ENCODE data around the gene SOCS1.
A peak's percentile ranks its signal among the peaks of the same experiment; 100 is the strongest.

SOCS1 gene

DNA sequence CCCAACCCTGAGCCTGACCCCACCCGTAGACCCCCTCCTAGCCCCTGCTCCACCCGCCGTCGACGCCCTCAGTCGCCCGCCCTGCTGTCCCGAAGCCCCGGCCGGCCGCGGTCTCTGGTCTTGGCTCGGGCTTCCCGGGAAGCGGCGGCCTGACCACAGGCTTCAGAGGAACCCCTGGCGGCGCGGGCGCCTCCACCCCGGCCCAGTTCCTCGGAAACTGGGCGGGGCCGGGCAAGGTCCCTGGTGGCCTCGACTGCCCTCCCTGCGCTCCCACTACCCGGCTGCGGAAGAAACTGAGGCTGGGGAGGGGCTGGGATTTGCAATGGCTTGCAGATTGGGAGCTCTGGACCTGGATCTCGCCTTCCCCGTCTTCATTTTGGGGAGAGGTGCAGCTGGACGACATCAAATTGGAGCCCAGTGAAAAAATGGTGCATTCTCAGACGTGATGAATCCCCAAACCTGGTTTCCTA lies 692 bp upstream of the SOCS1 start:
- Histone ChIP-seq H3K9ac (ENCODE audit: low read length) (peak overlapping the region; percentile 95), H3K36me3 (replicated peaks; ENCODE audit: insufficient read depth, low read length) (no peaks in the 10 kb centered on the region), H3K79me2 (ENCODE audit: low read length) (peaks cover 4% of the 10 kb centered on the region), H3K27me3 (replicated peaks; ENCODE audit: insufficient read depth, low read length) (no peaks in the 10 kb centered on the region), H4K20me1 (ENCODE audit: insufficient read depth, low read length) (no peaks in the 10 kb centered on the region), H3K4me3 (ENCODE audit: low read length) (peak overlapping the region; percentile 87), H3K9me2 (replicated peaks; ENCODE audit: insufficient read depth, low read length) (no peaks in the 10 kb centered on the region), H3K4me2 (ENCODE audit: low read depth, low read length) (peak overlapping the region; percentile 99), H3F3A (ENCODE audit: insufficient read depth, low read length) (peaks cover 34% of the 10 kb centered on the region), H2AFZ (ENCODE audit: low read length) (peak overlapping the region; percentile 42), H3K4me1 (ENCODE audit: low read length) (peaks cover 22% of the 10 kb centered on the region), H3K27ac (ENCODE audit: low read length) (peak overlapping the region; percentile 90), H3K9me3 (replicated peaks; ENCODE audit: insufficient read depth, low read length) (no peaks in the 10 kb centered on the region)
- TF ChIP-seq, protein P1, sequence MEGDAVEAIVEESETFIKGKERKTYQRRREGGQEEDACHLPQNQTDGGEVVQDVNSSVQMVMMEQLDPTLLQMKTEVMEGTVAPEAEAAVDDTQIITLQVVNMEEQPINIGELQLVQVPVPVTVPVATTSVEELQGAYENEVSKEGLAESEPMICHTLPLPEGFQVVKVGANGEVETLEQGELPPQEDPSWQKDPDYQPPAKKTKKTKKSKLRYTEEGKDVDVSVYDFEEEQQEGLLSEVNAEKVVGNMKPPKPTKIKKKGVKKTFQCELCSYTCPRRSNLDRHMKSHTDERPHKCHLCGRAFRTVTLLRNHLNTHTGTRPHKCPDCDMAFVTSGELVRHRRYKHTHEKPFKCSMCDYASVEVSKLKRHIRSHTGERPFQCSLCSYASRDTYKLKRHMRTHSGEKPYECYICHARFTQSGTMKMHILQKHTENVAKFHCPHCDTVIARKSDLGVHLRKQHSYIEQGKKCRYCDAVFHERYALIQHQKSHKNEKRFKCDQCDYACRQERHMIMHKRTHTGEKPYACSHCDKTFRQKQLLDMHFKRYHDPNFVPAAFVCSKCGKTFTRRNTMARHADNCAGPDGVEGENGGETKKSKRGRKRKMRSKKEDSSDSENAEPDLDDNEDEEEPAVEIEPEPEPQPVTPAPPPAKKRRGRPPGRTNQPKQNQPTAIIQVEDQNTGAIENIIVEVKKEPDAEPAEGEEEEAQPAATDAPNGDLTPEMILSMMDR (IDR thresholded peaks at IDR 0.05; ENCODE audit: low read length) = no peak
- TF ChIP-seq EZH2 (optimal IDR thresholded peaks at IDR 0.05; ENCODE audit: low read depth, low read length) (no peak), EZH2phosphoT487 (IDR thresholded peaks at IDR 0.05; ENCODE audit: low read length) (no peak)
- DNase-seq = no peak

DNA sequence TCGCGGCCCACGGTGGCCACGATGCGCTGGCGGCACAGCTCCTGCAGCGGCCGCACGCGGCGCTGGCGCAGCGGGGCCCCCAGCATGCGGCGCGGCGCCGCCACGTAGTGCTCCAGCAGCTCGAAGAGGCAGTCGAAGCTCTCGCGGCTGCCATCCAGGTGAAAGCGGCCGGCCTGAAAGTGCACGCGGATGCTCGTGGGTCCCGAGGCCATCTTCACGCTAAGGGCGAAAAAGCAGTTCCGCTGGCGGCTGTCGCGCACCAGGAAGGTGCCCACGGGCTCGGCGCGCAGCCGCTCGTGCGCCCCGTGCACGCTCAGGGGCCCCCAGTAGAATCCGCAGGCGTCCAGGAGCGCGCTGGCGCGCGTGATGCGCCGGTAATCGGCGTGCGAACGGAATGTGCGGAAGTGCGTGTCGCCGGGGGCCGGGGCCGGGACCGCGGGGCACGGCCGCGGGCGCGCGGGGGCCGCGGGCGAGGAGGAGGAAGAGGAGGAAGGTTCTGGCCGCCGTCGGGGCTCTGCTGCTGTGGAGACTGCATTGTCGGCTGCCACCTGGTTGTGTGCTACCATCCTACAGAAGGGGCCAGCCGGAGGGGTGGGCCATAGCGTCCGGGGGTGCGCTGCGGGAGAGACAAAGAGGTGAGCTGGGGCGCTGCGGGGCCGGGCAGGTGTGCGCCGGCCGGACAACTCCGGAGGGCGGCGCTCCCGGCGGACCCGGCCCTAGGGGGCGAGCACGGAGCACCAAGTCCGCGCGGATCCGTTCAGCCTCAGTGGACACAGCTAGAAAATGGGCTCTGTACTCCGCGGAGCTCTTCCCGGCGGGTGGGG lies 879 bp downstream of the SOCS1 start:
- peak overlapping the region; percentile 36; the same call in 1 of the 2 replicates for H3K27ac ChIP-seq (ENCODE audit: low read length)
- H3K9me2 ChIP-seq (replicated peaks; ENCODE audit: insufficient read depth, low read length) = no peaks in the 10 kb centered on the region
- no peak overlapping the region for H2AFZ ChIP-seq (ENCODE audit: low read length)
- H3K4me3 ChIP-seq (ENCODE audit: low read length) = peak overlapping the region; percentile 79
- peaks cover 34% of the 10 kb centered on the region for H3F3A ChIP-seq (ENCODE audit: insufficient read depth, low read length)
- H3K9ac ChIP-seq (ENCODE audit: low read length) = peak overlapping the region; percentile 62; the same call in 1 of the 2 replicates
- peak overlapping the region; percentile 82 for H3K4me2 ChIP-seq (ENCODE audit: low read depth, low read length)
- H3K79me2 ChIP-seq (ENCODE audit: low read length) = peaks cover 4% of the 10 kb centered on the region
- peak; percentile 34 for DNase-seq
- H3K27me3 ChIP-seq (replicated peaks; ENCODE audit: insufficient read depth, low read length) = no peaks in the 10 kb centered on the region
- no peaks in the 10 kb centered on the region for H3K36me3 ChIP-seq (replicated peaks; ENCODE audit: insufficient read depth, low read length)
- no peaks in the 10 kb centered on the region for H4K20me1 ChIP-seq (ENCODE audit: insufficient read depth, low read length)
- no peaks in the 10 kb centered on the region for H3K9me3 ChIP-seq (replicated peaks; ENCODE audit: insufficient read depth, low read length)
- peaks cover 22% of the 10 kb centered on the region for H3K4me1 ChIP-seq (ENCODE audit: low read length)
- TF ChIP-seq, protein P1 (IDR thresholded peaks at IDR 0.05; ENCODE audit: low read length) = 0 out of 2 replicates have a peak, but pooled peaks have one; percentile 8
- no peak for TF ChIP-seq EZH2phosphoT487 (IDR thresholded peaks at IDR 0.05; ENCODE audit: low read length)
- TF ChIP-seq EZH2 (optimal IDR thresholded peaks at IDR 0.05; ENCODE audit: low read depth, low read length) = no peak

DNA sequence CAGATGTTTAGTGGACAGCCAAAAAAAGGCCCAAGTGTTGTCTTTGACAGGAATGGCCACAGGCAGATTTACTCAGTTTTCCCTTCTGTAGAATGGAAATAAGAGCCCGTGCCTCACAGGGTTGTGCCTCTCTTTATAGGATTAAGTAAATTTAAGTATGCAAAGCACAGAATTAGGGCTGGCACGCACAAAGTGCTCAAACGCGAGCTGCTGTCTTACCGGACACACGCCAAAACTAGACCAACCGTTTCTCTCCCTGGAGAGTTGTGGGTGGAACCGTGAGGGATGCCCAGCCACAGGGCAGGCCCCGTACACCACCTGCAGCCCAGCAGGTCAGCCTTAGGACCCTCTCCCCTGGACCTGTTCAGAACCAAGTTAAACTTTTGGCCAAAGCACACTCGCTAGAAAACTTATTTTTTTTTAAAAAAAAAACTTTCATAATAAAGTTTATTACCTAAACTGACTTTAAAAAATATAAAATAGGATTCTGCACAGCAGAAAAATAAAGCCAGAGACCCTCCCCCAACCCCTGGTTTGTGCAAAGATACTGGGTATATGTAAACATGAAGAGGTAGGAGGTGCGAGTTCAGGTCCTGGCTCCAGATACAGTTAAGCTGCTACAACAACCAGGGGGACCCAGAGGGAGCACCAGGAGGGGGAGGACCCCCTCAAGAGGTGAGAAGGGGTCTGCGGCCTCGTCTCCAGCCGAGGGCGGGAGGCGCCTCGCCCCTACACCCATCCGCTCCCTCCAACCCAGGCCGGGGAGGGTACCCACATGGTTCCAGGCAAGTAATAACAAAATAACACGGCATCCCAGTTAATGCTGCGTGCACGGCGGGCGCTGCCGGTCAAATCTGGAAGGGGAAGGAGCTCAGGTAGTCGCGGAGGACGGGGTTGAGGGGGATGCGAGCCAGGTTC lies 1.8 kb downstream of the SOCS1 start:
- Histone ChIP-seq H3K79me2 (ENCODE audit: low read length) (peaks cover 4% of the 10 kb centered on the region), H2AFZ (ENCODE audit: low read length) (no peak overlapping the region), H3K9me3 (replicated peaks; ENCODE audit: insufficient read depth, low read length) (no peaks in the 10 kb centered on the region), H3K9ac (ENCODE audit: low read length) (no peak overlapping the region), H3K9me2 (replicated peaks; ENCODE audit: insufficient read depth, low read length) (no peaks in the 10 kb centered on the region), H3K36me3 (replicated peaks; ENCODE audit: insufficient read depth, low read length) (no peaks in the 10 kb centered on the region), H3K27me3 (replicated peaks; ENCODE audit: insufficient read depth, low read length) (no peaks in the 10 kb centered on the region), H3K27ac (ENCODE audit: low read length) (no peak overlapping the region), H3K4me1 (ENCODE audit: low read length) (peaks cover 21% of the 10 kb centered on the region), H3F3A (ENCODE audit: insufficient read depth, low read length) (peaks cover 30% of the 10 kb centered on the region), H3K4me2 (ENCODE audit: low read depth, low read length) (peak overlapping the region; percentile 82; the same call in 1 of the 2 replicates), H4K20me1 (ENCODE audit: insufficient read depth, low read length) (no peaks in the 10 kb centered on the region), H3K4me3 (ENCODE audit: low read length) (peak overlapping the region; percentile 79; the same call in 1 of the 2 replicates)
- no peak for DNase-seq
- TF ChIP-seq, protein P1 (IDR thresholded peaks at IDR 0.05; ENCODE audit: low read length) = no peak
- TF ChIP-seq EZH2 (optimal IDR thresholded peaks at IDR 0.05; ENCODE audit: low read depth, low read length) (no peak), EZH2phosphoT487 (IDR thresholded peaks at IDR 0.05; ENCODE audit: low read length) (no peak)

Data from MM.1S (cell line).